NK-92 treated with Interleukin-12 subunit alpha and Interleukin-12 subunit beta, amount 100 ng/mL, for 24 hours (cell line): ENCODE measurements around the gene SAPCD2.

ENCODE experiments used
- DNase-seq: peaks from one replicate; lab custom pipeline; 2025; lab: John Stamatoyannopoulos, UW

Gene SAPCD2

GRCh38 chr9:137107312-137107921 lies 37.1 kb upstream of the SAPCD2 start:
- no peak for DNase-seq

- DNase-seq: no peak
These were observed 36.4 kb upstream of the SAPCD2 start for GRCh38 chr9:137106662-137107250.

GRCh38 chr9:137105814-137106661 lies 35.7 kb upstream of the SAPCD2 start:
- no peak for DNase-seq

GRCh38 chr9:137103206-137103999 lies 33.0 kb upstream of the SAPCD2 start:
- DNase-seq: no peak

- DNase-seq: no peak
These were observed 28.9 kb upstream of the SAPCD2 start for GRCh38 chr9:137099231-137099630.

GRCh38 chr9:137097761-137098462 lies 27.6 kb upstream of the SAPCD2 start:
- no peak for DNase-seq

GRCh38 chr9:137096785-137097546 lies 26.6 kb upstream of the SAPCD2 start:
- no peak for DNase-seq

GRCh38 chr9:137095664-137096517 lies 25.5 kb upstream of the SAPCD2 start:
- peak; percentile 72 for DNase-seq

- no peak for DNase-seq
These were observed 19.0 kb upstream of the SAPCD2 start for GRCh38 chr9:137089232-137089947.

- DNase-seq: no peak
These were observed 17.8 kb upstream of the SAPCD2 start for GRCh38 chr9:137088121-137088520.

- no peak for DNase-seq
These were observed 17.1 kb upstream of the SAPCD2 start for GRCh38 chr9:137087409-137087925.

- DNase-seq: peak; percentile 99
These were observed 16.4 kb upstream of the SAPCD2 start, which contains the start of gene MAN1B1 for GRCh38 chr9:137086531-137087408. Gene MAN1B1, plus strand, starts transcription at chr9:137086985. Its CDS starts 15 bp downstream, at chr9:137087000.

- no peak for DNase-seq
These were observed 15.7 kb upstream of the SAPCD2 start for GRCh38 chr9:137085920-137086530.

- DNase-seq: no peak
These were observed 14.2 kb upstream of the SAPCD2 start for GRCh38 chr9:137084526-137084925.

- DNase-seq: no peak
These were observed 13.1 kb upstream of the SAPCD2 start for GRCh38 chr9:137083394-137084004.

- no peak for DNase-seq
These were observed 12.6 kb upstream of the SAPCD2 start for GRCh38 chr9:137082925-137083290.
